ENCODE measurements around the gene ATG3.

DNA sequence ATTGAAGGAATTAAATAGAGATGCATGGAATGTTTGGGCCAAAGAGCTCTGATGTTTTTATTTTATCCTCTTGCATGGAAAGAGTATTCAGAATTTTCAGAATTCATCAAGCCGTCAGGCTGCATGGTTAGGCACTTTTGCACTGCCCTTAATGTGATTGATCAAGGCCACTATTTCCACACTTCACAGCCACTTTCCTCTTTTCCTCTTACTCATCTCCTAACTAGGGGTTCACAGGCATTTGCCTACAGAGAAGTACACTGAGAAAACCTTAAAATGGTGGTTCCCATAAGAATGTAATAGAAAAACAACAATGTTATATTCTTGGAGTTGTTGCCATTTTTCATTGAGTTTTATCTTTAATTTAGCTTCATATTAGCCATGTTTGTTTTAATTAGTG, 10.9 kb upstream of the ATG3 start:
- no peak for TF ChIP-seq POLR2A (IDR thresholded peaks at IDR 0.05)
- no peak for TF ChIP-seq CTCF (IDR thresholded peaks at IDR 0.05)
